ENCODE measurements around the gene EXT2.

The EXT2 gene

DNA sequence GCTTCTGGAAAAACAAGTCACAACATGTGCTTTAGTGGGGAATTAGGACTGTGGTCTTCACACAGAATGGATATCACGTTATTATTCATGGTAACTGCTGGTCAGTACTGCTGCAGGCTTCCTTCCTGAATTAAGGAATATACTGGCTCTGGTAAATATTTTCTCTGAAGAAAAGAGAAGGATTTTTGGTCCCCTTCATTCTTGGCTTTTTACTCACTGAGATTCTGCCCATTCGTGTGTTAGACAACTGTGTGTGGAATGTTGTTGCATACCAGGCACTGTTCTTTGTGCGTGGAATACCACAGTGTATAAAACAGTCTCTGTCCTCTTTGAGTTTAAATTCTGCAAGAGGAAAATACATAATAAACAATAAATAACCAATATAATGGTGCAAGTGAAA, 134.1 kb downstream of the EXT2 start:
- no peak overlapping the region for H3K4me3 ChIP-seq

DNA sequence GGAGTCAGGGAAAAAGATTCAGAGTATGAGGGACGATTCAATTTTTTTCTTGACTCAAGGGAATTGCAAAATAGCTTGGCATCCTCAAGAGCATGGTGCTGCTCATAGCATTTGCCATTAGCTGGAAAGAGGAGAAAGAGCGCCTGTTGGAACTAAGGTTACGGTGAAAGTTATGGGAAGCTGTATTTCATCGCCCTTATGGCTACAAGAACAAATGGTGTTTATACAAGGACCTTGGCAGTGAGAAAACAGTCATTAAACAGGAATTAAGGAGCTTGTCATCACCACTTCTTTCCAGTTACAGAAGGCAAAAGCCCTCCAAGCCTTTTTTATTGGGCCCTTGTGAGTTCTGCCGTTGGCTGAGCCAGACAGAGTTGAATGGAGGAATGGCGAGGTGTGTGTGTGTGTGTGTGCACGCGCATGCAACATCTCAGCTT, 140.3 kb downstream of the EXT2 start:
- no peak overlapping the region for H3K4me3 ChIP-seq
- TF ChIP-seq, protein P1, sequence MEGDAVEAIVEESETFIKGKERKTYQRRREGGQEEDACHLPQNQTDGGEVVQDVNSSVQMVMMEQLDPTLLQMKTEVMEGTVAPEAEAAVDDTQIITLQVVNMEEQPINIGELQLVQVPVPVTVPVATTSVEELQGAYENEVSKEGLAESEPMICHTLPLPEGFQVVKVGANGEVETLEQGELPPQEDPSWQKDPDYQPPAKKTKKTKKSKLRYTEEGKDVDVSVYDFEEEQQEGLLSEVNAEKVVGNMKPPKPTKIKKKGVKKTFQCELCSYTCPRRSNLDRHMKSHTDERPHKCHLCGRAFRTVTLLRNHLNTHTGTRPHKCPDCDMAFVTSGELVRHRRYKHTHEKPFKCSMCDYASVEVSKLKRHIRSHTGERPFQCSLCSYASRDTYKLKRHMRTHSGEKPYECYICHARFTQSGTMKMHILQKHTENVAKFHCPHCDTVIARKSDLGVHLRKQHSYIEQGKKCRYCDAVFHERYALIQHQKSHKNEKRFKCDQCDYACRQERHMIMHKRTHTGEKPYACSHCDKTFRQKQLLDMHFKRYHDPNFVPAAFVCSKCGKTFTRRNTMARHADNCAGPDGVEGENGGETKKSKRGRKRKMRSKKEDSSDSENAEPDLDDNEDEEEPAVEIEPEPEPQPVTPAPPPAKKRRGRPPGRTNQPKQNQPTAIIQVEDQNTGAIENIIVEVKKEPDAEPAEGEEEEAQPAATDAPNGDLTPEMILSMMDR (IDR thresholded peaks at IDR 0.05) = no peak
- no peak for DNase-seq (ENCODE audit: low spot score)
- no peak overlapping the region for H3K27ac ChIP-seq

More for the DNA sequence above, 134.1 kb downstream of the EXT2 start:
- DNase-seq (ENCODE audit: low spot score) = no peak
- no peak overlapping the region for H3K27ac ChIP-seq
- TF ChIP-seq, protein P1 (IDR thresholded peaks at IDR 0.05) = no peak

DNA sequence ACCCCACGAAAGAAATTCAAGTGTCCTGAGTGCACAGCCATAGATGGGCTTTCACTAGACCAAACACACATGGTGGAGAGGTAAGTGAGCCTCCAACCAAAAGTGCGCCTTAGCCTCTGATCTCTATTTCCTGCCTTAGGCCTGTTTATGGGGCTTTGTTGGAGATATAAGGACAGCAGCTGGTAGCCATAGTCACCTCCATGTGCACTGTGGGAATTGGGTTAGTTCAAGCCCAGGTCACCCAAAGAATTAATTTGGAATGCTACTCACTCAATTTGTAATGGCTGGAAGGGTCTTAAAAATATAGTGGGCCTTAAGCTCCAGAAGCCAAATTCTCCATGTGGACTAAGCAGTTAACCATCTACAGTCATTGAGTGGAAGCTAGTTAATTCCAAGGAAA, 140.8 kb downstream of the EXT2 start:
- Histone ChIP-seq H3K4me3 (no peak overlapping the region), H3K27ac (no peak overlapping the region)
- no peak for DNase-seq (ENCODE audit: low spot score)
- TF ChIP-seq, protein P1 (IDR thresholded peaks at IDR 0.05) = no peak

DNA sequence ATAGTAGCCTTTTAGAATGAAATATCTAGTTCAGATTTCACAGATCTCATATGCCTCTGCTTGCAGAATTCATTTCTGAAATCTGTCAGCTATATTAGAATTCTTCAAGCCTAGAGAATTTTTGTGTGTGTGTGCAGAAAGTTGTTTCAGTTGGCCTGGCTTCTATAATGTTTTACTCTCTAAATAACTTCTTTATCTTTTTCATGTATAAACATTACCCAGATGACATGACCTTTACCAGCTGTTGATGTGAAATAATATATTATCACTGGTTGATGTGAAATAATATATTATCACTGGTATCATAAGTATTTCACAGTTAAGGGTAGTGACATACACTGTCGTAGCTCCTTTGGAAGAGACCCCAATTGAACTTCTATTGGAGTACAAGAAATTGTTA, 141.7 kb downstream of the EXT2 start:
- no peak overlapping the region for H3K4me3 ChIP-seq
- TF ChIP-seq, protein P1 (IDR thresholded peaks at IDR 0.05) = no peak
- no peak overlapping the region for H3K27ac ChIP-seq
- no peak for DNase-seq (ENCODE audit: low spot score)

DNA sequence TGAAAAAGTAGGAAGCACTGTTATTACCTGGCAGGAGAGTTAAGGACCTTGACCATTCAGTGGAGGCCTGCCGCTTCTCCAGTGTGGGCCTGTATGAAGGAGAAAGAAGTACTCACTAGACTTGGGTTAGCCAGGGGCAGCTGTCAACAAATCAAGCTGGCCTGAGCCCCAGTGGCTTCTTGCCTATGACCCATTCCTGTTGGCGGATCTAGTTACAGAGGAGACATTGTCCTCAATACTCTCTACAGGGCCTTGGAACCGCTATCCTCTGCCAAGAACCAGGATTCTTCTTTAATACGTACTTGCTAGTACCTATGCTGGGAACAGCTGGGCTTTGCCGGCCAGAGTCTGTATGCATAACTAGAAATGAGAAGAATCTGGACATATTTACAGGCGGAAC, 146.4 kb downstream of the EXT2 start:
- no peak for DNase-seq (ENCODE audit: low spot score)
- H3K27ac ChIP-seq = no peak overlapping the region

DNA sequence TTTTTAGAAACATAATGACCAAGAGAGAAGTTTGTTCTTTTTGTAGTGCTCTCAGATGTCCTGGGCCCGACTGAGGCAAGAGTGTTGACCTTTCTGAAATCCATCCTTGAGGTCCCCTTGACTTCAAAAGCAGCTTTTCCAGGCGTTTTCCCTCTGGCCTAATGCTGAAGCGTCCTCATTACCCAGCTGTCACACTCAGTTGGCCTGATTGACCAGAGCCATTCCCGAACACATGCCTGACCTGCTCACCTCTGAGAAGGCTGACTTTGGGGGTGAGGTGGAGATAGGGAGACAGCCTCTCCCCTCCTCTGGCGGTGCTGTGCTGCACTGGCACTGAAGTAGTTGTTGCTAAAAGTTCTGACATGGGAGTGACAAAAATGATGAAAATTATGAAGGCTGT, 147.6 kb downstream of the EXT2 start:
- DNase-seq (ENCODE audit: low spot score) = no peak
- H3K4me3 ChIP-seq = no peak overlapping the region
- H3K27ac ChIP-seq = no peak overlapping the region
- TF ChIP-seq, protein P1 (IDR thresholded peaks at IDR 0.05) = no peak

More for the DNA sequence above, 146.4 kb downstream of the EXT2 start:
- TF ChIP-seq, protein P1 (IDR thresholded peaks at IDR 0.05) = no peak
- H3K4me3 ChIP-seq = no peak overlapping the region

DNA sequence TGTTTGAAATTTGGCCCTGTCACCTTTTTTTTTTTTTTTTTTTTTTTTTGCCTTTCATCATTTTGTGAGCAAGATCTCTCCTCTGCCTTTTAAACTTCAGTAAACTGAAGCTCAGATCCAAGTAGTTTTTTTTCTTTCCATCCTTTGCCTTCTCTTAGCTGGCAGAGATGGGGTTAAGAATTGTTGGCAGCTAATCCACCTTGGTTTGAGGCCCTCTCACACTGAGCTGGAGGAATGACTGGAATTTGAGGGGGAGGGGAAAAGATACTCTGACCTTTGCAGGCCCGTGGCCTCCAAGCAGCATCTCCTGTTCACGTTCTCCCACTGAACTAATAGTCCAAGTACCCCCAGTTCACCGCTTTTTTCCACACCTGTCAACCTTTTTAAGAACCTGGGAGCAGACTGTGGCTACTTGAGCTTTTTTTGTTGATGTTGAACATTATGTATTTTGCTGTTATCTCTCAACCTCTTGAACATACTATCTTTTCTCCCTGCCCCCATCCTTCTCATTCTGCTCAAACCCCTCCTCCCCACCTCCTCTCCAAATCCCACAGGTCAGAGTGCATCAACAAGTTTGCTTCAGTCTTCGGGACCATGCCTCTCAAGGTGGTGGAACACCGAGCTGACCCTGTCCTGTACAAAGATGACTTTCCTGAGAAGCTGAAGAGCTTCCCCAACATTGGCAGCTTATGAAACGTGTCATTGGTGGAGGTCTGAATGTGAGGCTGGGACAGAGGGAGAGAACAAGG, 148.3 kb downstream of the EXT2 start:
- no peak overlapping the region for H3K4me3 ChIP-seq
- no peak for DNase-seq (ENCODE audit: low spot score)
- TF ChIP-seq, protein P1 (IDR thresholded peaks at IDR 0.05) = no peak
- no peak overlapping the region for H3K27ac ChIP-seq

Data from coronary artery (tissue), 2 donors.